Measurements from ENCODE around the gene TMEM25. TPM values are rescaled to one million over a fixed set of nuclear protein-coding genes. Genes with fewer than 3 reads are reported as not detected.

TMEM25 gene
- total and polyA plus RNA-seq, 2 of the 13 experiments (the other 11 are each of a cell fraction or from before 2014, with no cell fraction given), result 7.5 to 17.2 TPM

DNA sequence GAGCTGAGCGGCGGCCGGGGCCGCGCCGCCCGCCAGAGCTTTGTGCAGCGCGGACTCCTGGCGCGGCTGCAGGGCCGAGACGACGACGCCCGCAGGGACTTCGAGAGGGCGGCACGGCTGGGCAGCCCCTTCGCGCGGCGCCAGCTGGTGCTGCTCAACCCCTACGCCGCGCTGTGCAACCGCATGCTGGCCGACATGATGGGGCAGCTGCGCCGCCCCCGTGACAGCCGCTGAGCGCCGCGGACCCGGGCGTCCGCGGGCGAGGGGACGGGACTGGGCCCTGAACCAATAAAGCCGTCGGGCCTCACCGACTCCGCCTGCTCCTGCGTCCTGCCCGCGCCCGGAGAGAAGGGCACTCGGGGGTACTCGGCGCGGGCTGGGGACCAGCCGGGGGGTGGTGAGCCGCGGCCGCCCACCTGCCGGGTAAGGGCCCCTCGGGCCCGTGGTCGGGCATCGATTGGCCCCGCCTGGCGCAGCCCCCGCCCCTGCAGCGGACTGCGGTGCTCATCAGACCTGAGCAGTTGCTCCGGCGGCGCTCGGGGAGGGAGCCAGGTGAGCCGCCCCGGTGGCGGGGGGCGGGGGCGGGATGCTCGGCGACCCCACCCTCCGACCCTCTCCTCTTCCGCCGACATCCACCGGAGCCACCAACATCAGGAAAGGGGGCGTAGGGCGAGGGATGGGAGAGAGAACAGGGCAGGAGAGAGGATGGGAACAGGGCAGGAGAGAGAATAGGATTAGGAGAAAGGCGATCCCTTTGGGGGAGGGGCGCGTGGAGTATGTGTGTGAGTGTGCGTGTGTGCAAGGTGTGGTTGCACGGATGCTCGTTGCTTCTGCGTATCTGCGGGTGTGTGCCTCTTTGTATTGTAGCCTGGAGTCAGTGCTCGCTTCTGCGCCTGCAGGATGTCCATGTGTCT lies at the start of gene TMEM25 (continued):
- TF ChIP-seq, protein P1, sequence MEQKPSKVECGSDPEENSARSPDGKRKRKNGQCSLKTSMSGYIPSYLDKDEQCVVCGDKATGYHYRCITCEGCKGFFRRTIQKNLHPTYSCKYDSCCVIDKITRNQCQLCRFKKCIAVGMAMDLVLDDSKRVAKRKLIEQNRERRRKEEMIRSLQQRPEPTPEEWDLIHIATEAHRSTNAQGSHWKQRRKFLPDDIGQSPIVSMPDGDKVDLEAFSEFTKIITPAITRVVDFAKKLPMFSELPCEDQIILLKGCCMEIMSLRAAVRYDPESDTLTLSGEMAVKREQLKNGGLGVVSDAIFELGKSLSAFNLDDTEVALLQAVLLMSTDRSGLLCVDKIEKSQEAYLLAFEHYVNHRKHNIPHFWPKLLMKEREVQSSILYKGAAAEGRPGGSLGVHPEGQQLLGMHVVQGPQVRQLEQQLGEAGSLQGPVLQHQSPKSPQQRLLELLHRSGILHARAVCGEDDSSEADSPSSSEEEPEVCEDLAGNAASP (CRISPR knock-in tag; IDR thresholded peaks at IDR 0.05; ENCODE audit: borderline replicate concordance), result no peak
- peak; percentile 13; the same call in 1 of the 2 replicates for TF ChIP-seq ZSCAN20 (CRISPR knock-in tag; IDR thresholded peaks at IDR 0.05; ENCODE audit: borderline replicate concordance)
- TF ChIP-seq ZNF672 (CRISPR knock-in tag; IDR thresholded peaks at IDR 0.05), result 0 out of 2 replicates have a peak, but pooled peaks have one; percentile 69
- no peak for TF ChIP-seq HOXA7 (CRISPR knock-in tag; IDR thresholded peaks at IDR 0.05)
- no peak; the same call in 1 of the 2 replicates for TF ChIP-seq SOX5 (CRISPR knock-in tag; IDR thresholded peaks at IDR 0.05; ENCODE audit: borderline replicate concordance)
- no peak; the same call in 1 of the 2 replicates for TF ChIP-seq ZNF335 (CRISPR knock-in tag; IDR thresholded peaks at IDR 0.05)
- no peak for TF ChIP-seq FOSL2 (CRISPR knock-in tag; IDR thresholded peaks at IDR 0.05)
- peak; percentile 71; the same call in 1 of the 2 replicates for TF ChIP-seq PHF8 (CRISPR knock-in tag; IDR thresholded peaks at IDR 0.05)
- TF ChIP-seq ZNF629 (CRISPR knock-in tag; conservative IDR thresholded peaks at IDR 0.05), result no peak
- TF ChIP-seq, protein P2, sequence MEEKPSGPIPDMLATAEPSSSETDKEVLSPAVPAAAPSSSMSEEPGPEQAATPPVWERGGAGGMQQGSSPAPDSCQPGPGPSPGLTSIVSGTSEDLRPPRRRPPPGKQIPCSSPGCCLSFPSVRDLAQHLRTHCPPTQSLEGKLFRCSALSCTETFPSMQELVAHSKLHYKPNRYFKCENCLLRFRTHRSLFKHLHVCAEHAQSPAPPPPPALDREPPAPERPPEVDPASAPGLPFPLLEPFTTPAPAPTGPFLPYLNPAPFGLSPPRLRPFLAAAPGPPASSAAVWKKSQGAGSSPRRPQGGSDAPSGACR (CRISPR knock-in tag; IDR thresholded peaks at IDR 0.05), result no peak
- TF ChIP-seq TMF1 (CRISPR knock-in tag; IDR thresholded peaks at IDR 0.05; ENCODE audit: low read depth), result 0 out of 2 replicates have a peak, but pooled peaks have one; percentile 18
- 0 out of 2 replicates have a peak, but pooled peaks have one; percentile 58 for TF ChIP-seq ATF7-NPFF (CRISPR knock-in tag; IDR thresholded peaks at IDR 0.05; ENCODE audit: low read depth)
- TF ChIP-seq, protein P3, sequence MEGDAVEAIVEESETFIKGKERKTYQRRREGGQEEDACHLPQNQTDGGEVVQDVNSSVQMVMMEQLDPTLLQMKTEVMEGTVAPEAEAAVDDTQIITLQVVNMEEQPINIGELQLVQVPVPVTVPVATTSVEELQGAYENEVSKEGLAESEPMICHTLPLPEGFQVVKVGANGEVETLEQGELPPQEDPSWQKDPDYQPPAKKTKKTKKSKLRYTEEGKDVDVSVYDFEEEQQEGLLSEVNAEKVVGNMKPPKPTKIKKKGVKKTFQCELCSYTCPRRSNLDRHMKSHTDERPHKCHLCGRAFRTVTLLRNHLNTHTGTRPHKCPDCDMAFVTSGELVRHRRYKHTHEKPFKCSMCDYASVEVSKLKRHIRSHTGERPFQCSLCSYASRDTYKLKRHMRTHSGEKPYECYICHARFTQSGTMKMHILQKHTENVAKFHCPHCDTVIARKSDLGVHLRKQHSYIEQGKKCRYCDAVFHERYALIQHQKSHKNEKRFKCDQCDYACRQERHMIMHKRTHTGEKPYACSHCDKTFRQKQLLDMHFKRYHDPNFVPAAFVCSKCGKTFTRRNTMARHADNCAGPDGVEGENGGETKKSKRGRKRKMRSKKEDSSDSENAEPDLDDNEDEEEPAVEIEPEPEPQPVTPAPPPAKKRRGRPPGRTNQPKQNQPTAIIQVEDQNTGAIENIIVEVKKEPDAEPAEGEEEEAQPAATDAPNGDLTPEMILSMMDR (CRISPR knock-in tag; IDR thresholded peaks at IDR 0.05), result no peak
- TF ChIP-seq, protein P4, sequence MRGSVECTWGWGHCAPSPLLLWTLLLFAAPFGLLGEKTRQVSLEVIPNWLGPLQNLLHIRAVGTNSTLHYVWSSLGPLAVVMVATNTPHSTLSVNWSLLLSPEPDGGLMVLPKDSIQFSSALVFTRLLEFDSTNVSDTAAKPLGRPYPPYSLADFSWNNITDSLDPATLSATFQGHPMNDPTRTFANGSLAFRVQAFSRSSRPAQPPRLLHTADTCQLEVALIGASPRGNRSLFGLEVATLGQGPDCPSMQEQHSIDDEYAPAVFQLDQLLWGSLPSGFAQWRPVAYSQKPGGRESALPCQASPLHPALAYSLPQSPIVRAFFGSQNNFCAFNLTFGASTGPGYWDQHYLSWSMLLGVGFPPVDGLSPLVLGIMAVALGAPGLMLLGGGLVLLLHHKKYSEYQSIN (CRISPR knock-in tag; IDR thresholded peaks at IDR 0.05; ENCODE audit: borderline replicate concordance), result no peak
- peak; percentile 31 for TF ChIP-seq IKZF4 (CRISPR knock-in tag; IDR thresholded peaks at IDR 0.05; ENCODE audit: borderline replicate concordance, low read depth, not compliant biosample characterization)
- TF ChIP-seq JDP2 (CRISPR knock-in tag; IDR thresholded peaks at IDR 0.05; ENCODE audit: borderline replicate concordance), result peak; percentile 46; the same call in 1 of the 2 replicates
- TF ChIP-seq ZNF782 (CRISPR knock-in tag; IDR thresholded peaks at IDR 0.05; ENCODE audit: borderline replicate concordance), result no peak
- no peak for TF ChIP-seq ZNF367 (CRISPR knock-in tag; IDR thresholded peaks at IDR 0.05; ENCODE audit: borderline replicate concordance)
- TF ChIP-seq IRF2 (CRISPR knock-in tag; IDR thresholded peaks at IDR 0.05), result peak; percentile 67; the same call in 1 of the 2 replicates
- no peak for TF ChIP-seq ZNF556 (CRISPR knock-in tag; IDR thresholded peaks at IDR 0.05; ENCODE audit: borderline replicate concordance)
- TF ChIP-seq, protein P5, sequence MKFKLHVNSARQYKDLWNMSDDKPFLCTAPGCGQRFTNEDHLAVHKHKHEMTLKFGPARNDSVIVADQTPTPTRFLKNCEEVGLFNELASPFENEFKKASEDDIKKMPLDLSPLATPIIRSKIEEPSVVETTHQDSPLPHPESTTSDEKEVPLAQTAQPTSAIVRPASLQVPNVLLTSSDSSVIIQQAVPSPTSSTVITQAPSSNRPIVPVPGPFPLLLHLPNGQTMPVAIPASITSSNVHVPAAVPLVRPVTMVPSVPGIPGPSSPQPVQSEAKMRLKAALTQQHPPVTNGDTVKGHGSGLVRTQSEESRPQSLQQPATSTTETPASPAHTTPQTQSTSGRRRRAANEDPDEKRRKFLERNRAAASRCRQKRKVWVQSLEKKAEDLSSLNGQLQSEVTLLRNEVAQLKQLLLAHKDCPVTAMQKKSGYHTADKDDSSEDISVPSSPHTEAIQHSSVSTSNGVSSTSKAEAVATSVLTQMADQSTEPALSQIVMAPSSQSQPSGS (CRISPR knock-in tag; IDR thresholded peaks at IDR 0.05), result peak; percentile 35; the same call in 1 of the 2 replicates
- no peak for TF ChIP-seq TAF15 (IDR thresholded peaks at IDR 0.05; ENCODE audit: low read depth, low read length, poor library complexity, severe bottlenecking)

All from HepG2 (cell line).